ENCODE data around the gene UCK2.

Gene UCK2

GRCh38 chr1:165928075-165928731, 100.8 kb downstream of the UCK2 start:
- peak; percentile 24 to 62 (median 29) for DNase-seq (ENCODE audit: low read depth in 2 of 3, low spot score in 1 of 3)

- DNase-seq (ENCODE audit: low read depth in 2 of 3, low spot score in 1 of 3): no peak
Observed at GRCh38 chr1:165930961-165931360, 103.5 kb downstream of the UCK2 start.

- no peak for DNase-seq (ENCODE audit: low read depth in 2 of 3, low spot score in 1 of 3)
Observed at GRCh38 chr1:165933446-165934170, 106.2 kb downstream of the UCK2 start.

GRCh38 chr1:165936542-165936941, 109.1 kb downstream of the UCK2 start:
- no peak for DNase-seq (ENCODE audit: low read depth in 2 of 3, low spot score in 1 of 3)

- no peak for DNase-seq (ENCODE audit: low read depth in 2 of 3, low spot score in 1 of 3)
Observed at GRCh38 chr1:165937829-165938228, 110.4 kb downstream of the UCK2 start.

- no peak for DNase-seq (ENCODE audit: low read depth in 2 of 3, low spot score in 1 of 3)
Observed at GRCh38 chr1:165938844-165939243, 111.4 kb downstream of the UCK2 start.

- DNase-seq (ENCODE audit: low read depth in 2 of 3, low spot score in 1 of 3): no peak
Observed at GRCh38 chr1:165941531-165941930, 114.1 kb downstream of the UCK2 start.

- DNase-seq (ENCODE audit: low read depth in 2 of 3, low spot score in 1 of 3): no peak
Observed at GRCh38 chr1:165942062-165942461, 114.6 kb downstream of the UCK2 start.

GRCh38 chr1:165942927-165943597, 115.6 kb downstream of the UCK2 start:
- DNase-seq (ENCODE audit: low read depth in 2 of 3, low spot score in 1 of 3): no peak

- DNase-seq (ENCODE audit: low read depth in 2 of 3, low spot score in 1 of 3): no peak
Observed at GRCh38 chr1:165945911-165946310, 118.5 kb downstream of the UCK2 start.

GRCh38 chr1:165947797-165948455, 120.5 kb downstream of the UCK2 start:
- no peak for DNase-seq (ENCODE audit: low read depth in 2 of 3, low spot score in 1 of 3)

- no peak for DNase-seq (ENCODE audit: low read depth in 2 of 3, low spot score in 1 of 3)
Observed at GRCh38 chr1:165949335-165950130, 122.1 kb downstream of the UCK2 start.

GRCh38 chr1:165954940-165955339, 127.5 kb downstream of the UCK2 start:
- DNase-seq (ENCODE audit: low read depth in 2 of 3, low spot score in 1 of 3): no peak

GRCh38 chr1:165958306-165958705, 130.9 kb downstream of the UCK2 start:
- DNase-seq (ENCODE audit: low read depth in 2 of 3, low spot score in 1 of 3): no peak

- no peak for DNase-seq (ENCODE audit: low read depth in 2 of 3, low spot score in 1 of 3)
Observed at GRCh38 chr1:165960136-165960535, 132.7 kb downstream of the UCK2 start.

- DNase-seq (ENCODE audit: low read depth in 2 of 3, low spot score in 1 of 3): no peak
Observed at GRCh38 chr1:165960881-165961280, 133.5 kb downstream of the UCK2 start.

Data from stimulated activated CD4-positive, alpha-beta T cell treated with anti-CD3 and anti-CD28 coated beads, Interleukin-12 subunit alpha, Interleukin-12 subunit beta, amount 100 ng/mL, for 48 hours (primary cell).